CD4-positive, alpha-beta T cell treated with Interferon alpha-2 for 1 hour (primary cell): ENCODE measurements around the gene FOXP1.
A peak's percentile ranks its signal among the peaks of the same experiment; 100 is the strongest.

Source experiments
- DNase-seq, 2 donors: peaks; one replicate each; pipeline ENCODE4 v3.0.0-alpha.2; 2020 to 2022

Gene FOXP1

GRCh38 chr3:71562938-71563337 is 20.6 kb downstream of the FOXP1 start:
- DNase-seq = no peak

- DNase-seq = no peak
Observed at GRCh38 chr3:71560665-71561064, 22.9 kb downstream of the FOXP1 start.

GRCh38 chr3:71559578-71560162 is 23.9 kb downstream of the FOXP1 start:
- DNase-seq = no peak

- no peak for DNase-seq
Observed at GRCh38 chr3:71559021-71559420, 24.5 kb downstream of the FOXP1 start.

- DNase-seq = no peak
Observed at GRCh38 chr3:71554649-71555048, 28.9 kb downstream of the FOXP1 start.

- DNase-seq = no peak
Observed at GRCh38 chr3:71551311-71551919, 32.1 kb downstream of the FOXP1 start.

- no peak for DNase-seq
Observed at GRCh38 chr3:71549951-71550350, 33.6 kb downstream of the FOXP1 start.

GRCh38 chr3:71548705-71549384 is 34.7 kb downstream of the FOXP1 start:
- DNase-seq = no peak

GRCh38 chr3:71547249-71548198 is 36.0 kb downstream of the FOXP1 start:
- DNase-seq = no peak

GRCh38 chr3:71546821-71547220 is 36.7 kb downstream of the FOXP1 start:
- DNase-seq = no peak

- no peak for DNase-seq
Observed at GRCh38 chr3:71545330-71545729, 38.2 kb downstream of the FOXP1 start.

- no peak for DNase-seq
Observed at GRCh38 chr3:71543371-71544016, 40.0 kb downstream of the FOXP1 start.

- peak; percentile 9 to 39 for DNase-seq
Observed at GRCh38 chr3:71542521-71543370, 40.8 kb downstream of the FOXP1 start.

GRCh38 chr3:71541313-71541712 is 42.2 kb downstream of the FOXP1 start:
- no peak for DNase-seq

- DNase-seq = no peak
Observed at GRCh38 chr3:71537211-71537611, 46.3 kb downstream of the FOXP1 start.

GRCh38 chr3:71536376-71536965 is 47.1 kb downstream of the FOXP1 start:
- DNase-seq = no peak

GRCh38 chr3:71533588-71533987 is 49.9 kb downstream of the FOXP1 start:
- DNase-seq = no peak

- DNase-seq = no peak
Observed at GRCh38 chr3:71532639-71533395, 50.7 kb downstream of the FOXP1 start.

- no peak for DNase-seq
Observed at GRCh38 chr3:71530903-71531530, 52.5 kb downstream of the FOXP1 start.

GRCh38 chr3:71528816-71529215 is 54.7 kb downstream of the FOXP1 start:
- no peak for DNase-seq
